AG04450 (cell line): Measurements from ENCODE around the gene MTG1. TPM values are rescaled to one million over a fixed set of nuclear protein-coding genes. Genes with fewer than 3 reads are reported as not detected.

Experiments
- CTCF ChIA-PET: fragments of 300-600, 350-600 bp; formaldehyde crosslinking; extraction: SDS; loops from one replicate; lab custom pipeline; 2022; ENCODE audit warnings: antibody characterized with exemption, inconsistent platforms; lab: Charles Lee
- POLR2A ChIA-PET: fragments of 350-600 bp; formaldehyde crosslinking; extraction: SDS; loops from one replicate; lab custom pipeline; 2021; ENCODE audit warnings: antibody characterized with exemption, inconsistent platforms; lab: Yijun Ruan, JAX
- DNase-seq: peaks from one replicate; pipeline ENCODE4 v3.0.0-alpha.2; 2011; ENCODE audit warnings: low read depth, low spot score
- H3K27ac ChIP-seq: one replicate; pipeline ENCODE4 v1.5.1; 2012; ENCODE audit warnings: low read depth, low read length, control low read depth
- H3K27me3 ChIP-seq: one replicate; pipeline ENCODE4 v1.6.0; 2012; ENCODE audit warnings: low read length; ENCODE audit not compliant: control insufficient read depth, insufficient read depth
- H3K4me3 ChIP-seq: 2 replicates; pipeline ENCODE4 v1.5.1; 2011; ENCODE audit warnings: mild to moderate bottlenecking, low read depth, low read length, control low read depth
- H3K9me3 ChIP-seq: 2 replicates; pipeline ENCODE4 v1.5.1; 2012; ENCODE audit warnings: low read length; ENCODE audit not compliant: control insufficient read depth, insufficient read depth
- CTCF ChIP-seq: IDR thresholded peaks from 2 replicates; pipeline ENCODE4 v1.5.1; 2011; ENCODE audit warnings: low read depth, low read length, control low read depth, inconsistent platforms
- polyA plus RNA-seq: library from polyadenylated mRNA; depleted of rRNA; stranded (reverse); fragments of >200 nt; gene quantifications from 2 replicates; pipeline ENCODE4 v1.2.3, GENCODE V29; 2011

Gene MTG1
- polyA plus RNA-seq, 1 experiment = 36.1 TPM

- no peak for DNase-seq
- POLR2A ChIA-PET = no interaction called here
- H3K4me3 ChIP-seq = no peak overlapping the region
Measured at GRCh38 chr10:133397938-133398337, 4.0 kb downstream of the MTG1 start.

GRCh38 chr10:133399123-133399601, 5.2 kb downstream of the MTG1 start:
- POLR2A ChIA-PET = no interaction called here

More at GRCh38 chr10:133397938-133398337, 4.0 kb downstream of the MTG1 start:
- Histone ChIP-seq H3K9me3 (no peaks in the 10 kb centered on the region; the same call in 1 of the 2 replicates), H3K27ac (no peak overlapping the region), H3K27me3 (no peaks in the 10 kb centered on the region)
- TF ChIP-seq CTCF = no peak
- CTCF ChIA-PET = no interaction called here

GRCh38 chr10:133400624-133401424, 6.9 kb downstream of the MTG1 start:
- Histone ChIP-seq H3K4me3 (no peak overlapping the region), H3K27me3 (no peaks in the 10 kb centered on the region), H3K9me3 (no peaks in the 10 kb centered on the region; the same call in 1 of the 2 replicates), H3K27ac (no peak overlapping the region)
- no peak for DNase-seq
- TF ChIP-seq CTCF = no peak
- POLR2A ChIA-PET = no interaction called here
- CTCF ChIA-PET = interaction anchor here (1.2 kb wide), 1 partner anchor 71 kb away, joined by 3 read pairs; no protein-coding TSS in a partner anchor

More at GRCh38 chr10:133399123-133399601, 5.2 kb downstream of the MTG1 start:
- TF ChIP-seq CTCF = no peak
- CTCF ChIA-PET = no interaction called here
- no peak for DNase-seq
- no peak overlapping the region for H3K4me3 ChIP-seq
- no peak overlapping the region for H3K27ac ChIP-seq
- no peaks in the 10 kb centered on the region for H3K27me3 ChIP-seq
- no peaks in the 10 kb centered on the region; the same call in 1 of the 2 replicates for H3K9me3 ChIP-seq

- no peak for TF ChIP-seq CTCF
- no peak for DNase-seq
- POLR2A ChIA-PET = interaction anchor here (0.6 kb wide), 1 partner anchor 58 kb away, joined by 4 read pairs; no protein-coding TSS in a partner anchor
- H3K4me3 ChIP-seq = no peak overlapping the region
- no peaks in the 10 kb centered on the region for H3K27me3 ChIP-seq
- H3K9me3 ChIP-seq = no peaks in the 10 kb centered on the region; the same call in 1 of the 2 replicates
- CTCF ChIA-PET = interaction anchor here (1.2 kb wide), 1 partner anchor 72 kb away, joined by 3 read pairs; no protein-coding TSS in a partner anchor
- H3K27ac ChIP-seq = no peak overlapping the region
Measured at GRCh38 chr10:133401500-133401899, 7.5 kb downstream of the MTG1 start.
